ENCODE data around the gene PVALB.

The PVALB gene

GRCh38 chr22:36767035-36767775 lies 49.6 kb downstream of the PVALB start:
- CTCF ChIA-PET: interaction anchor here (2.7 kb wide), 1 partner anchor 10 kb away, joined by 7 read pairs; no protein-coding TSS in a partner anchor
- POLR2A ChIA-PET: interaction anchor here (1.0 kb wide), 1 partner anchor 9 kb away, joined by 6 read pairs; the partner anchor contains the start of gene IFT27
- DNase-seq (ENCODE audit: extremely low spot score): no peak
- TF ChIP-seq HDGF (IDR thresholded peaks at IDR 0.05; ENCODE audit: borderline replicate concordance) (no peak), PKNOX1 (IDR thresholded peaks at IDR 0.05) (no peak), L3MBTL2 (conservative IDR thresholded peaks at IDR 0.05) (no peak), ARNT (IDR thresholded peaks at IDR 0.05) (no peak), SUZ12 (IDR thresholded peaks at IDR 0.05) (no peak), BHLHE40 (IDR thresholded peaks at IDR 0.05; ENCODE audit: borderline replicate concordance) (no peak), CTBP1 (IDR thresholded peaks at IDR 0.05; ENCODE audit: borderline replicate concordance) (no peak), ELF4 (IDR thresholded peaks at IDR 0.05) (no peak), FOXM1 (IDR thresholded peaks at IDR 0.05; ENCODE audit: borderline replicate concordance) (no peak), NFRKB (IDR thresholded peaks at IDR 0.05) (no peak), FOXA1 (IDR thresholded peaks at IDR 0.05) (no peak), ZNF384 (IDR thresholded peaks at IDR 0.05) (no peak), SP1 (IDR thresholded peaks at IDR 0.05) (no peak), FOXK2 (IDR thresholded peaks at IDR 0.05) (no peak), LEF1 (IDR thresholded peaks at IDR 0.05; ENCODE audit: borderline replicate concordance) (no peak)

GRCh38 chr22:36765943-36766450 lies 50.8 kb downstream of the PVALB start:
- no peak for DNase-seq (ENCODE audit: extremely low spot score)
- ChIA-PET POLR2A (interaction anchor here (1.9 kb wide), 1 partner anchor 10 kb away, joined by 5 read pairs; the partner anchor contains the start of gene IFT27), CTCF (no interaction called here)
- no peak for TF ChIP-seq CTBP1 (IDR thresholded peaks at IDR 0.05; ENCODE audit: borderline replicate concordance)
- no peak for TF ChIP-seq BHLHE40 (IDR thresholded peaks at IDR 0.05; ENCODE audit: borderline replicate concordance)
- TF ChIP-seq FOXM1 (IDR thresholded peaks at IDR 0.05; ENCODE audit: borderline replicate concordance): no peak
- TF ChIP-seq LEF1 (IDR thresholded peaks at IDR 0.05; ENCODE audit: borderline replicate concordance): no peak
- TF ChIP-seq ELF4 (IDR thresholded peaks at IDR 0.05): no peak
- TF ChIP-seq L3MBTL2 (conservative IDR thresholded peaks at IDR 0.05): no peak
- no peak for TF ChIP-seq ZNF384 (IDR thresholded peaks at IDR 0.05)

GRCh38 chr22:36765131-36765942 lies 51.5 kb downstream of the PVALB start:
- DNase-seq (ENCODE audit: extremely low spot score): no peak
- CTCF ChIA-PET: no interaction called here
- POLR2A ChIA-PET: interaction anchor here (1.9 kb wide), 1 partner anchor 11 kb away, joined by 5 read pairs; the partner anchor contains the start of gene IFT27
- TF ChIP-seq FOXA1 (IDR thresholded peaks at IDR 0.05): no peak
- no peak for TF ChIP-seq BHLHE40 (IDR thresholded peaks at IDR 0.05; ENCODE audit: borderline replicate concordance)
- TF ChIP-seq FOXM1 (IDR thresholded peaks at IDR 0.05; ENCODE audit: borderline replicate concordance): no peak
- no peak for TF ChIP-seq SP1 (IDR thresholded peaks at IDR 0.05)

- TF ChIP-seq TARDBP (IDR thresholded peaks at IDR 0.05): no peak
- no peak for TF ChIP-seq ELF4 (IDR thresholded peaks at IDR 0.05)
- TF ChIP-seq NFRKB (IDR thresholded peaks at IDR 0.05): no peak
- POLR2A ChIA-PET: interaction anchor here (0.9 to 2.1 kb wide), 2 partner anchors 11 to 12 kb away, joined by 5 to 8 read pairs; partner anchors contain the start of gene IFT27
- no peak for DNase-seq (ENCODE audit: extremely low spot score)
- CTCF ChIA-PET: no interaction called here
Observed at GRCh38 chr22:36764641-36765040, 52.2 kb downstream of the PVALB start.

GRCh38 chr22:36764060-36764459 lies 52.8 kb downstream of the PVALB start:
- DNase-seq (ENCODE audit: extremely low spot score): no peak
- CTCF ChIA-PET: no interaction called here
- no peak for TF ChIP-seq PKNOX1 (IDR thresholded peaks at IDR 0.05)
- no peak for TF ChIP-seq NFRKB (IDR thresholded peaks at IDR 0.05)
- no peak for TF ChIP-seq CTBP1 (IDR thresholded peaks at IDR 0.05; ENCODE audit: borderline replicate concordance)
- no peak for TF ChIP-seq SP1 (IDR thresholded peaks at IDR 0.05)
- TF ChIP-seq LEF1 (IDR thresholded peaks at IDR 0.05; ENCODE audit: borderline replicate concordance): no peak
- no peak for TF ChIP-seq FOXM1 (IDR thresholded peaks at IDR 0.05; ENCODE audit: borderline replicate concordance)
- no peak for TF ChIP-seq HDGF (IDR thresholded peaks at IDR 0.05; ENCODE audit: borderline replicate concordance)
- no peak for TF ChIP-seq TARDBP (IDR thresholded peaks at IDR 0.05)
- TF ChIP-seq SUZ12 (IDR thresholded peaks at IDR 0.05): no peak
- no peak for TF ChIP-seq FOXA1 (IDR thresholded peaks at IDR 0.05)
- TF ChIP-seq BHLHE40 (IDR thresholded peaks at IDR 0.05; ENCODE audit: borderline replicate concordance): no peak
- TF ChIP-seq ELF4 (IDR thresholded peaks at IDR 0.05): no peak
- no peak for TF ChIP-seq FOXK2 (IDR thresholded peaks at IDR 0.05)
- TF ChIP-seq ZNF384 (IDR thresholded peaks at IDR 0.05): no peak
- no peak for TF ChIP-seq L3MBTL2 (conservative IDR thresholded peaks at IDR 0.05)
- no peak for TF ChIP-seq ARNT (IDR thresholded peaks at IDR 0.05)
- POLR2A ChIA-PET: interaction anchor here (0.9 to 2.1 kb wide), 2 partner anchors 11 to 12 kb away, joined by 5 to 8 read pairs; partner anchors contain the start of gene IFT27

GRCh38 chr22:36763576-36763975 lies 53.3 kb downstream of the PVALB start:
- no peak for DNase-seq (ENCODE audit: extremely low spot score)
- TF ChIP-seq SP1 (IDR thresholded peaks at IDR 0.05): no peak
- no peak for TF ChIP-seq NFRKB (IDR thresholded peaks at IDR 0.05)
- no peak for TF ChIP-seq HDGF (IDR thresholded peaks at IDR 0.05; ENCODE audit: borderline replicate concordance)
- no peak for TF ChIP-seq CTBP1 (IDR thresholded peaks at IDR 0.05; ENCODE audit: borderline replicate concordance)
- no peak for TF ChIP-seq ARNT (IDR thresholded peaks at IDR 0.05)
- no peak for TF ChIP-seq BHLHE40 (IDR thresholded peaks at IDR 0.05; ENCODE audit: borderline replicate concordance)
- TF ChIP-seq FOXM1 (IDR thresholded peaks at IDR 0.05; ENCODE audit: borderline replicate concordance): no peak
- TF ChIP-seq SUZ12 (IDR thresholded peaks at IDR 0.05): no peak
- no peak for TF ChIP-seq ZNF384 (IDR thresholded peaks at IDR 0.05)
- TF ChIP-seq TARDBP (IDR thresholded peaks at IDR 0.05): no peak
- CTCF ChIA-PET: no interaction called here
- POLR2A ChIA-PET: interaction anchor here (0.9 to 2.1 kb wide), 3 partner anchors 12 to 13 kb away, joined by 3 to 8 read pairs (median 5); partner anchors contain the start of gene IFT27
